Measurements from ENCODE around the gene PALLD. TPM values are rescaled to one million over a fixed set of nuclear protein-coding genes. Genes with fewer than 3 reads are reported as not detected.

Gene PALLD
- total and polyA plus RNA-seq, 2 donors (not counting 3 experiments of a cell fraction or from before 2014, with no cell fraction given) = 13.4 to 48.2 TPM

DNA sequence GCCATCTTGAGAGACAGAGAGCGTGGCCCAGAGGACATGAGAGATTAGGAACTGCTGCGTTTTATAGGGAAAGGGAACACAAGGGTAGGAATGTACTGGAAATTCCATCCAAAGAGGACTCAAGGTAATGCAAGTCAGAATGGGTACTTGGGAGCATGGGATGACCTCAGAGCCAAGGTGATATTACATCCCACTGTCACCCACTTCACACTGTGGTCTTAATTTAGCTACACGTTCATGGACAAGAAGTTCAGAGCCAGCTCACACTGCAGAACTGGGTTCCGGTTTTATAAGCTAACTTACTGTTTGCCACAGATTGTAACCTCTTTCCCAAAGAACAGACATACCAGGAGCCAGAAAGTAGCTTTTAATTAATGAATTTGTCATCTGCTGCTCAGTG, 268.5 kb downstream of the PALLD start:
- H3K27ac ChIP-seq (ENCODE audit: insufficient read depth, low read depth, low read length) = no peak overlapping the region
- no peak overlapping the region for H3K4me2 ChIP-seq (ENCODE audit: insufficient read depth, low read length)
- no peak overlapping the region for H2AFZ ChIP-seq (ENCODE audit: low read depth, low read length)
- dilution Hi-C loops (cut with MboI; ENCODE audit: extremely low pct_ligation_motif_present, low sequenced_read_pairs) = no loop called here
- ChIA-PET POLR2A (no interaction called here), CTCF (interaction anchor here (0.9 kb wide), 1 partner anchor 180 kb away, joined by 3 read pairs; no protein-coding TSS in a partner anchor)
- intact Hi-C loops (cut with micrococcal nuclease) = loop anchor here (5.0 kb wide), 2 partner anchors 43 to 178 kb away; no protein-coding TSS in a partner anchor
- peaks cover 19% of the 10 kb centered on the region for H3K4me1 ChIP-seq (ENCODE audit: control insufficient read depth, extremely low read depth, insufficient read depth, low read length)
- H3K9me3 ChIP-seq (replicated peaks; ENCODE audit: control insufficient read depth, insufficient read depth, low read length) = no peaks in the 10 kb centered on the region
- TF ChIP-seq MYC (IDR thresholded peaks at IDR 0.05; ENCODE audit: low read depth, low read length) (no peak), FOS (IDR thresholded peaks at IDR 0.05; ENCODE audit: borderline replicate concordance, insufficient read depth, low read length) (no peak), GATA2 (IDR thresholded peaks at IDR 0.05; ENCODE audit: insufficient read depth, insufficient read length, low read depth, low read length) (no peak), JUN (IDR thresholded peaks at IDR 0.05; ENCODE audit: borderline replicate concordance, insufficient read depth, insufficient read length, low read depth) (no peak), POLR2AphosphoS5 (IDR thresholded peaks at IDR 0.05; ENCODE audit: insufficient read depth, low read depth, low read length) (no peak), EZH2 (IDR thresholded peaks at IDR 0.05; ENCODE audit: borderline replicate concordance, low read depth, low read length, severe bottlenecking) (no peak), POLR2A (IDR thresholded peaks at IDR 0.05; ENCODE audit: low read depth, low read length) (no peak)
- TF ChIP-seq, protein P1, sequence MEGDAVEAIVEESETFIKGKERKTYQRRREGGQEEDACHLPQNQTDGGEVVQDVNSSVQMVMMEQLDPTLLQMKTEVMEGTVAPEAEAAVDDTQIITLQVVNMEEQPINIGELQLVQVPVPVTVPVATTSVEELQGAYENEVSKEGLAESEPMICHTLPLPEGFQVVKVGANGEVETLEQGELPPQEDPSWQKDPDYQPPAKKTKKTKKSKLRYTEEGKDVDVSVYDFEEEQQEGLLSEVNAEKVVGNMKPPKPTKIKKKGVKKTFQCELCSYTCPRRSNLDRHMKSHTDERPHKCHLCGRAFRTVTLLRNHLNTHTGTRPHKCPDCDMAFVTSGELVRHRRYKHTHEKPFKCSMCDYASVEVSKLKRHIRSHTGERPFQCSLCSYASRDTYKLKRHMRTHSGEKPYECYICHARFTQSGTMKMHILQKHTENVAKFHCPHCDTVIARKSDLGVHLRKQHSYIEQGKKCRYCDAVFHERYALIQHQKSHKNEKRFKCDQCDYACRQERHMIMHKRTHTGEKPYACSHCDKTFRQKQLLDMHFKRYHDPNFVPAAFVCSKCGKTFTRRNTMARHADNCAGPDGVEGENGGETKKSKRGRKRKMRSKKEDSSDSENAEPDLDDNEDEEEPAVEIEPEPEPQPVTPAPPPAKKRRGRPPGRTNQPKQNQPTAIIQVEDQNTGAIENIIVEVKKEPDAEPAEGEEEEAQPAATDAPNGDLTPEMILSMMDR (IDR thresholded peaks at IDR 0.05; ENCODE audit: extremely low read depth in 1 of 2, insufficient read depth in 1 of 2, low read depth in 1 of 2, low read length in 2 of 2) = no peak
- TF ChIP-seq, protein P2, sequence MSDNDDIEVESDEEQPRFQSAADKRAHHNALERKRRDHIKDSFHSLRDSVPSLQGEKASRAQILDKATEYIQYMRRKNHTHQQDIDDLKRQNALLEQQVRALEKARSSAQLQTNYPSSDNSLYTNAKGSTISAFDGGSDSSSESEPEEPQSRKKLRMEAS (IDR thresholded peaks at IDR 0.05; ENCODE audit: insufficient read depth, insufficient read length) = no peak
- no TSS peak for BruUV-seq (replicated peaks)
- no peak overlapping the region for H3K4me3 ChIP-seq (replicated peaks in 1 of 3; ENCODE audit: insufficient read depth in 1 of 3, low read depth in 1 of 3, low read length in 3 of 3)
- H4K20me1 ChIP-seq (replicated peaks; ENCODE audit: control insufficient read depth, extremely low read depth, insufficient read depth, low read length) = no peaks in the 10 kb centered on the region
- no peaks in the 10 kb centered on the region for H3K9me1 ChIP-seq (replicated peaks; ENCODE audit: control insufficient read depth, extremely low read depth, insufficient read depth, low read length)
- H3K79me2 ChIP-seq (ENCODE audit: control insufficient read depth, insufficient read depth, low read length) = no peaks in the 10 kb centered on the region
- H3K9ac ChIP-seq (replicated peaks; ENCODE audit: extremely low read depth, insufficient read depth, low read length) = no peak overlapping the region
- no peaks in the 10 kb centered on the region for H3K36me3 ChIP-seq (ENCODE audit: control insufficient read depth in 2 of 2, extremely low read depth in 1 of 2, insufficient read depth in 2 of 2, low read length in 2 of 2)
- DNase-seq (ENCODE audit: low read depth, low spot score) (peak; percentile 3), FAIRE-seq (no peak)
- no peaks in the 10 kb centered on the region for H3K27me3 ChIP-seq (ENCODE audit: control insufficient read depth in 2 of 2, insufficient read depth in 2 of 2, low read length in 2 of 2)

Data from endothelial cell of umbilical vein (primary cell).